IPS-15b (cell line): Measurements from ENCODE around the gene PRM1.

Experiments
- H3K27me3 ChIP-seq: one replicate; pipeline ENCODE4 v1.6.1; 2013; ENCODE audit warnings: low read length; ENCODE audit not compliant: control insufficient read depth, insufficient read depth
- H3K36me3 ChIP-seq: one replicate; pipeline ENCODE4 v1.6.1; 2013; ENCODE audit warnings: low read length; ENCODE audit not compliant: control insufficient read depth, insufficient read depth
- H3K4me1 ChIP-seq: one replicate; pipeline ENCODE4 v1.6.1; 2013; ENCODE audit warnings: mild to moderate bottlenecking, low read length; ENCODE audit not compliant: control insufficient read depth, insufficient read depth
- H3K4me3 ChIP-seq: one replicate; pipeline ENCODE4 v1.5.1; 2013; ENCODE audit warnings: low read depth, low read length
- H3K9ac ChIP-seq: one replicate; pipeline ENCODE4 v1.6.1; 2013; ENCODE audit warnings: low read depth, mild to moderate bottlenecking, low read length
- H3K9me3 ChIP-seq: one replicate; pipeline ENCODE4 v1.6.1; 2013; ENCODE audit warnings: mild to moderate bottlenecking, low read length; ENCODE audit not compliant: control insufficient read depth, insufficient read depth

Gene PRM1

DNA sequence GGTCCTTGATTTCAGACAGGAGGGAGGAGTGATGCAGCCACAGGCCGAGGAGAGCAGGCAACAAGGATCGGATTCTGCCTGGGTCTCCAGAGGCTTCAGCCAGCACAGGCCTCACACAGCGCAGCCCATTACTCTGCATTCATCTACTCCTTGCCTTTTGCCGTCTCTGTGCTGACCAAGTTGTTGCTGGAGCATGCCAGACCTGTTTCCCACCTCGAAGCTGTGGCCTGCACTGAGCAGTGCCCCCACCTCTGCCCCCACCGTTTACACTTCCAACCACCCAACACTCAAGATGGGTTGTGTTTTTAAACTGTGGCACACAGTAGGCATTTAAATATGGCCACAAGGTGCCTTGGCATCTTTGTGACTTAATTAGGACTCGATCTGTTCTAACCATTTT is 6.2 kb downstream of the PRM1 start:
- Histone ChIP-seq H3K9me3 (no peaks in the 10 kb centered on the region), H3K4me3 (no peak overlapping the region), H3K4me1 (no peaks in the 10 kb centered on the region), H3K36me3 (no peaks in the 10 kb centered on the region), H3K9ac (no peak overlapping the region), H3K27me3 (no peaks in the 10 kb centered on the region)

DNA sequence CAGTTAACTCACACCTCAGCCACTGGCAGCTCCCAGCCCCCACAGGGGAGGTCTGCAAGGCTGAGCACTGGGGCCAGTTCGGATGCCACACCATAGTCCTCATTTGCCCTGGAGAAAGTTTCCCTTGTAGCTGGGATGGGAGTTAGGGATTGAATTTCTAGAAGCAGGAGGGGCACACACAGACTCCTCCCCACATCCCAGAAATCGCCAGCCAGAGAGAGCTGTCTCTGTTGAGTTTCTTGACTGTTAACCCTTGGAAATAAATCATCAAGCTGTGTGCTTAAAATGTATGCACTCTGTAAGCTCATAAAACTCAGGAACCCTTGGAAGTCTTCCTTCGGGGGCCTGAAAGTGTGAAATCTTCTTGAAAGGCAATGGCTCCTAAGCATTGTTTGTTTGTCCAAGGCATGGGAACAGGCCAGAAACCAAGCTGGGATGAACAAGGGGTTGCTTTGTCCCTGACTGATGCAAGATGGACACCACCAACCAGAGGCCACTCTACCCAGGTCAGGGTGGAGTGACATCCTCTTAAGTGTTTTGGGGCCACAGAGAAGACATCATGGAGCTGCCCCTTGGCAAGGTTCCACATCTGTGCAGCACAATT is 7.3 kb downstream of the PRM1 start:
- no peak overlapping the region for H3K9ac ChIP-seq
- H3K27me3 ChIP-seq, result no peaks in the 10 kb centered on the region
- H3K9me3 ChIP-seq, result no peaks in the 10 kb centered on the region
- H3K36me3 ChIP-seq, result no peaks in the 10 kb centered on the region
- no peaks in the 10 kb centered on the region for H3K4me1 ChIP-seq
- no peak overlapping the region for H3K4me3 ChIP-seq

DNA sequence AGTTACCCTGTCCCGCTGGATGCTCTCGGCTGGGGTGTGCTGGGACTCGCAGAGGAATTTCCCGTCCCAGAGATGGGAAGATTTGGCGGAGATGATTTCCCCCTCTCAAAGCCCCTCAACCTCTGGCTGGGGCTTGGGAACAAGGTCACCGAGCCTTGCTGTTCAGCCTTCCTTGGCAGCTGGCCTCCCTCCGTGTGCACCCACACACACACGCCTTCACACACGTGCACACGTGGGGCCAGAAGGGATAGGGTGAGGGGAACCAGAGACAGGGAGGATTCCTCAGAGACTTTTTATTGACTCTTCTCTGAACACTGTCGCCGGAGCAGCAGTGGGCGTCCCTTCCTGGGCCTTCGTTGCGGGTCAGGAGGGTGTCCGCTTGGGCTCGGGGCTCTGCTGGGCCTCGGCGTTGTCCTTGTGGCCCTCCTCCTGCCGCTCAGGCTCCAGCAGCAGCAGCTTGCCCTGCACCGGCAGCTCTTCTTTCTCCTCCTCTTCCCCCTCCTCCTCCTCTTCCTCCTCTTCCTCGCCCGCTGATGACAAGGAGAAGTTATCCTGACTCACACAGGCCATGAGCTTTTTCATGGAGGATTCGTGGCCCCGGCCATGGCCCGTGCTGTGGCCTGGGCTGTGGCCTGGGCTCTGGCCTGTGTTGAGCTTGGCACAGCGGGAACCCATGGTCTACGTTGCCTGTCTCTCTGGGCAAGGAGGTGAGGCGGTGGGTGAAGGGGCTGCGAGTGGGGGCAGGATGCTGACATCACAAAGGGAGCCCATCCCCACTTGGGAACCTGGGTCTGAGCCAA is 8.0 kb downstream of the PRM1 start, which contains the start of gene PRM3:
Gene PRM3, minus strand, starts transcription at position 709 of the 800 bp plus-strand sequence. Its CDS starts 34 bp downstream, at position 675.
- H3K36me3 ChIP-seq, result no peaks in the 10 kb centered on the region
- H3K9ac ChIP-seq, result no peak within 1 kb of the TSS
- H3K4me1 ChIP-seq, result no peaks in the 10 kb centered on the region

DNA sequence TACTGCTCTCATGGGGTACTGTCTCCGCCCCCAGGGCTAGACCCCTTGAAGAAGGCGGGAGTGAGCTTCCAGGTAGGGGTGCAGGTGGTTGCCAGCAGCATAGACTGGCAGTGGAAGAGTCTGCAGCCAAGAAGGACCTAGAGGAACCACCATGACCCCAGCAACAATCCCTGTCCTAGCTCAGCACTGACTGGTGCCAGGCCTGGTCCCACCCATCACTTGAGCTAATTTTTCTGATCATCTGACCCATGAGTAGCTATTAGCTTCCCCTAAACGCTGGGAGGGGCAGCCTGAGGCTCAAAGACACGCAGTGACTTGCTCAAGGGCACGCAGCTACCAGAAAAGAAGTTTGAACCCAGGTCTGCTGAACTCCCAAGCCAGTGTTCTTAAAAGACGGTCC is 8.6 kb downstream of the PRM1 start:
- Histone ChIP-seq H3K36me3 (no peaks in the 10 kb centered on the region), H3K4me3 (no peak overlapping the region), H3K9ac (no peak overlapping the region)

More for the DNA sequence above, 8.0 kb downstream of the PRM1 start, which contains the start of gene PRM3:
- Histone ChIP-seq H3K9me3 (no peaks in the 10 kb centered on the region), H3K4me3 (no peak within 1 kb of the TSS), H3K27me3 (no peaks in the 10 kb centered on the region)

DNA sequence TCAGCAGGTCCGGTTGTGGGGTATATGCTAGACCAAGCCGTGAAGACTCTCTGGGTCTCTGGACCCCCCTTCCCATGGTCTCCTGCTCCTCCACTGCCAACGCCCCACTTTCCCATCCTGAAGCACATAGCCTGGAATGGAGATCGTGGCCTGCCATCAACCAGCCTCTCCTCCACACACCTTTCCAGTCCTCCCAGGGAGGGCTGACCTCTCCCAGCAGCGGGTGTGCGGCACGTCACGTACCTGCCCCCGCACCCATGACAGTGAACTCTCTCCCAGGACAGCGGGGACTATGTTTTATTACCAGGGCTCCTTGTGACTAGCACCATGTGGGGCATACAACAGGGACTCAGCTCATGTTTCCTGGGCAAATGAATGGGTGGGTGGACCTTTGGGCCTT is 9.5 kb downstream of the PRM1 start:
- H3K36me3 ChIP-seq, result no peaks in the 10 kb centered on the region
- H3K4me3 ChIP-seq, result no peak overlapping the region
- H3K4me1 ChIP-seq, result no peaks in the 10 kb centered on the region
- H3K9ac ChIP-seq, result no peak overlapping the region
- H3K27me3 ChIP-seq, result no peaks in the 10 kb centered on the region
- H3K9me3 ChIP-seq, result no peaks in the 10 kb centered on the region

More for the DNA sequence above, 8.6 kb downstream of the PRM1 start:
- H3K4me1 ChIP-seq, result no peaks in the 10 kb centered on the region
- H3K27me3 ChIP-seq, result no peaks in the 10 kb centered on the region
- H3K9me3 ChIP-seq, result no peaks in the 10 kb centered on the region

DNA sequence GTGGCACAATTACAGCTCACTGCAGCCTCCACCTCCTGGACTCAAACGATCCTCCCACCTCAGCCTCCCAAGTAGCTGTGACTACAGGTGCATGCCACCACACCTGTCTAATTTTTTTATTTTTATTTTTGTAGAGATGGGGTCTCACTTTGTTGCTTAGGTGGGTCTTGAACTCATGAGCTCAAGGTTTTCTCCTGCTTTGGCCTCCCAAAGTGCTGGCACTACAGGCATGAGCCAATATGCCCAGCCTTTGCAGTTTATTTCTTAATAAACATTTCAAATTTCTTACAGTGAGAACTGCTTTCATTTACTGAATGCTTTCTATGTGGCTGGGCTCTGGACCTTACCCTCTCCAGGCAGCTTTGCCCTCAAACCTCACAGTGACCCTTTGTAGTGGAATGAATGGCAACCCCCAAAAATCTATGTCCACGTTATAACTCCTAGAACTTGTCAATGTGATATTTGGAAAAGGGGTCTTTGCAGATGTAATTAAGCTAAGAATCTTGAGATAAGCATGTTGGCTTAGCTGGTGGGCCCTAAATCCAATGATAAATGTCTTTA is 10.4 kb downstream of the PRM1 start:
- H3K9me3 ChIP-seq, result no peaks in the 10 kb centered on the region
- H3K27me3 ChIP-seq, result no peaks in the 10 kb centered on the region
- H3K36me3 ChIP-seq, result no peaks in the 10 kb centered on the region
- no peaks in the 10 kb centered on the region for H3K4me1 ChIP-seq
- no peak overlapping the region for H3K4me3 ChIP-seq
- no peak overlapping the region for H3K9ac ChIP-seq

DNA sequence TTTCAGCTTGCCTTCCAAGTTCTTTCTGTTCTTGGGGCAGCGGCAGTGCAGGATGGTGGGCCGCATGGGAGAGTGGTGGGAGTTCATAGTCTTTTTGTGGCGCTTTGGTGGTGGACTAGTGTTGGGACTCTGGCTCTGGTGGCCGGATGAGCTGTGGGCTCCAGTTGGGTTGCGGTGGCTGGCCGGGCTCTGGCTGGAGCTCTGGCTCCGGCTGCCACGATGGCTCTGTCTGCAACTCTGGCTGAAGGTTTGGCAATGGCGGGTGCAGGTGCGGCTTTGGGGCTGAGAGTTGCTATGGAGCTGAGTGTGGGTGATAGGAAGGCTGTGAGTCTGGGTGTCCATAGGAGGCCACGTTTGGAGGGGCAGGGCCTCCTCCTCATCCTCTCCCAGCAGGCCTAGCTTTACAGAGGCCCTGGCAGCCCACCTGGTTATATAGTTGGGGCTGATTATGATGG is 12.2 kb downstream of the PRM1 start, which contains the start of gene TNP2:
Gene TNP2, minus strand, starts transcription at position 405 of the 455 bp plus-strand sequence. Its CDS starts 63 bp downstream, at position 342.
- Histone ChIP-seq H3K36me3 (no peaks in the 10 kb centered on the region), H3K27me3 (no peaks in the 10 kb centered on the region), H3K9me3 (no peaks in the 10 kb centered on the region), H3K4me1 (no peaks in the 10 kb centered on the region), H3K4me3 (no peak within 1 kb of the TSS), H3K9ac (no peak within 1 kb of the TSS)

DNA sequence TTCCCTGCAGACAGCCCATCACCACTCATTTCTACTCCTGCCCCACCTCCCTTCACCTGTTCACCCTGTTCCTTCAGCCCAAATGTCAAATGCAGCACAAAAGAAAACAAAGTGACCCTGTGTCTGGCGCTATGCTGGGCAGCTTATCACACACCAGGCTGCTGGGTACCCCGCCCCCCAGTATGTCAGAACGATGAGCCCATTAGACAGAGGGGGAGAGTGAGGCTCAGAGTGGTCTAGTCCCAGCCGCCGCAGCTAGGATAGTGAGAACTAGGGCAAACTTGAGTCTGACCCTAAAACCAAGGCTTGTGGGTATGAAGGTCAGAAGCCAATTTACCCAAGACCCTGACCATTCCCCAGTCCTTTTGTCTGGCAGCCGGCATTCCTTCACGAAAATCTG is 16.0 kb downstream of the PRM1 start:
- Histone ChIP-seq H3K36me3 (no peaks in the 10 kb centered on the region), H3K9me3 (no peaks in the 10 kb centered on the region), H3K9ac (no peak overlapping the region), H3K4me3 (no peak overlapping the region), H3K4me1 (no peaks in the 10 kb centered on the region), H3K27me3 (no peaks in the 10 kb centered on the region)

DNA sequence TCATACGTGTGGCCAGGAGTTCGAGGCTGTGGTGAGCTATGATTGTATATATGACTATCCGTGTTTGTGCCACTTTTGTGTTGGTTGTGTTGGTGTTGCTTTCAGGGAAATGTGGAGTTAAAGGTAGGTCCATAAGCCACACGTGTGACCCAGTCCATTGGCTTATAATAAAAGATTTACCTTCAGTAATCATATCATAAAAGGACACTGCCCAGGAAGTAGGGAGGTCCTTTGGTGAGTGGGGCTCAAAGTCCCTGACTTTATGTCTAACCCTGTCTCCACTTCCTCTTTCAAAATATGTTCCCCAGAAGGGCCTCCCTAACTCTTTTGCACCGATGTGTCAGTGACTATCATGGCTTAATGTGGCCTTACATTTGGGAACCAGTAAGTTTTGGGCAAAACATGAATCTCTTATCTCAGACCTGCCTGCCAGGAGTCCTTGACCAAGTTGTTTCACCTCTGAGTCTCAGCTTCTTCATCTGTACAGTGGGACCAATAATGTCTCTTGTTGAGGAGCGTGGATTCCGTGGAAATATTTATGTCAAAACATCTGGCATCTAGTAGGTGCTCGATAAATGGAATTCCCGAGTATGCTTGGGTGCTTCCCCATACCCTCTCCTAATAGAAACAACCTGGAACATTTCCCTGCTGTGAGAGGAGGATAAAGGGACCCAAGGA is 16.8 kb downstream of the PRM1 start:
- H3K4me3 ChIP-seq, result no peak overlapping the region
- H3K9me3 ChIP-seq, result no peaks in the 10 kb centered on the region
- H3K27me3 ChIP-seq, result no peaks in the 10 kb centered on the region
- H3K36me3 ChIP-seq, result no peaks in the 10 kb centered on the region
- H3K4me1 ChIP-seq, result no peaks in the 10 kb centered on the region
- H3K9ac ChIP-seq, result no peak overlapping the region

DNA sequence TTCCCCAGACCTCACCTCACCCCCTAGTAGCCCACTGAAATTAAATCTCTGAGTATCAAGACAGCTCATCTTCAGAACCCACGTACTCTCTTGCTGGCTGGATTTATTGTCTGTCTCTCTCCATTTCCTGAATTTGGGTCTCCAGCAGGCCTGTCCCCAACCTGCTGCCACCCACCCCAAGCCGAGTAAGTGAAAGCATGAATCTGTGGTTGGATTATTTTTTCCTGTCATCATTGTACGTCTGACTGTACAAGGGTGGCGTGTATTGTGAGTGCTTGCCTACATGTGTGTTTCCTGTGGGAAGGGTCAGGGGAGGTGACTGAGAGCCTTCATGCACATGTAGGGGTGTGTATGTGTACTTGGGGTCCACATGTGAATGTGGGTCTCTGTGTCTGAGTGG is 17.4 kb downstream of the PRM1 start:
- Histone ChIP-seq H3K36me3 (no peaks in the 10 kb centered on the region), H3K9ac (no peak overlapping the region), H3K4me1 (no peaks in the 10 kb centered on the region), H3K9me3 (no peaks in the 10 kb centered on the region), H3K4me3 (no peak overlapping the region), H3K27me3 (no peaks in the 10 kb centered on the region)

DNA sequence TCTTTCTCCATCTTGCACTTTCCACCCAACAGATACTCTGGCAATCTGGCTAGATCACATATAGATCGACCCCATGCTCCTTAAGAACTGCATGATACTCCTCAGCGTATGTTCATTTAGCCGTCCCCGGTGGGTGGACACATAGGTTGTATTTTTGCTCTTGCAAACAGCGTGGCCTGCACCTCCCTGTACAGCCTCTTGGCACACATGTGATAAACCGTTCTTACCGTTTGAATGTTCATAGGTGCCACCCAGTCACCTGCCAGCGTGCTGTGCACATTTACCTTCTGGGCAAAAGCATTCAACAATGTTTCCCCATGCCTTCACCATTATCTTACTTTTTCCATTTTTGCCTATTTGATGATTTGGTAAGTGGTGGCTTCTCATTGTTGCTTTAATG is 18.2 kb downstream of the PRM1 start:
- no peak overlapping the region for H3K9ac ChIP-seq
- no peaks in the 10 kb centered on the region for H3K9me3 ChIP-seq
- H3K27me3 ChIP-seq, result no peaks in the 10 kb centered on the region
- H3K4me1 ChIP-seq, result no peaks in the 10 kb centered on the region
- no peaks in the 10 kb centered on the region for H3K36me3 ChIP-seq
- H3K4me3 ChIP-seq, result no peak overlapping the region
